ENCODE measurements around the gene BLVRB.
"Not testable (repeated sequence)": the region's sequence is repeated elsewhere in the genome, so short reads cannot be mapped to it uniquely, and the experiment has no call there.

Gene BLVRB

DNA sequence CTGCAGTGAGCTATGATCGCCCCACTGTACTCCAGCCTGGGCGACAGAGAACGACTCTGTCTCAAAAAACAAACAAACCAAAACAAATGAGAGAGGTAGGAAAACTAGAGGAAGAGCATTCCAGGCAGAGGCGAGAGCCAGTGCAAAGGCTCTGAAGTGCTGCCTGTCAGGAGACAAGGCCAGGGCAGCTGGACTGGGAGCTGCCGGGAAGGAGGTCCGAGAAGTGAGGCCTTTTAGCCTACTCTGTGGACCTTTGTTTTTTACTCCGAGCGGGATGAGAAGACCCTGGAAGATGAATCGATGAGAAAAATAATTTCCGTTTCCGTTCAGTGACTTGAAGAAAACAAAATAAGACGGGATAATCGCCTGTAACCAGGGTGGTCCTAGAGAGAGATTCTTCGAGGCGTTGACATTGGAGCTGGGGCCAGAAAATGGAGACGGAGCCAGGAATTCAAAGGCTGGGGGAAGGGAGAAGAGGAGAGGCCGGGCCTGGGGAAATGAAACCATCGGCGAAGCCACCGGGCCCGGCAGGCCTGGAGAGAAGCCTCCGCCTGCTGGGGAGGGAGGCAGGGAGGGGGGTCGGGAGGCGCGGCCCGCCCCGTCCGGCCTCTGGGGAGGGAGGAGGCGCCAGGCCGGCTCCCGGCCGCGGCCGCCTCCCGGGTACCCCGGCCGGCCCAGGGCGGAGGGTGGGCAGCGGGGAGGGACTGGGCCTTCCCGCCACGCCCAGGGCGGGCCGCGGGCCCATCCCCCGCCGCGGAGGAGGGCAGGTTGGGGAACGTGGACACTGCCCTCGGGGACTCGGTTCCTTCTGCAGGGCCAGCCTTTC, 31.9 kb downstream of the BLVRB start:
- in situ Hi-C loops (cut with HindIII; ENCODE audit: low sequenced_read_pairs): no loop called here
- H3K4me3 ChIP-seq (ENCODE audit: low read depth, low read length): peak overlapping the region; percentile 40
- peak; percentile 65 for DNase-seq (ENCODE audit: low read depth)
- TF ChIP-seq, protein P1, sequence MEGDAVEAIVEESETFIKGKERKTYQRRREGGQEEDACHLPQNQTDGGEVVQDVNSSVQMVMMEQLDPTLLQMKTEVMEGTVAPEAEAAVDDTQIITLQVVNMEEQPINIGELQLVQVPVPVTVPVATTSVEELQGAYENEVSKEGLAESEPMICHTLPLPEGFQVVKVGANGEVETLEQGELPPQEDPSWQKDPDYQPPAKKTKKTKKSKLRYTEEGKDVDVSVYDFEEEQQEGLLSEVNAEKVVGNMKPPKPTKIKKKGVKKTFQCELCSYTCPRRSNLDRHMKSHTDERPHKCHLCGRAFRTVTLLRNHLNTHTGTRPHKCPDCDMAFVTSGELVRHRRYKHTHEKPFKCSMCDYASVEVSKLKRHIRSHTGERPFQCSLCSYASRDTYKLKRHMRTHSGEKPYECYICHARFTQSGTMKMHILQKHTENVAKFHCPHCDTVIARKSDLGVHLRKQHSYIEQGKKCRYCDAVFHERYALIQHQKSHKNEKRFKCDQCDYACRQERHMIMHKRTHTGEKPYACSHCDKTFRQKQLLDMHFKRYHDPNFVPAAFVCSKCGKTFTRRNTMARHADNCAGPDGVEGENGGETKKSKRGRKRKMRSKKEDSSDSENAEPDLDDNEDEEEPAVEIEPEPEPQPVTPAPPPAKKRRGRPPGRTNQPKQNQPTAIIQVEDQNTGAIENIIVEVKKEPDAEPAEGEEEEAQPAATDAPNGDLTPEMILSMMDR (IDR thresholded peaks at IDR 0.05; ENCODE audit: low read depth, low read length, missing control alignments): no peak

DNA sequence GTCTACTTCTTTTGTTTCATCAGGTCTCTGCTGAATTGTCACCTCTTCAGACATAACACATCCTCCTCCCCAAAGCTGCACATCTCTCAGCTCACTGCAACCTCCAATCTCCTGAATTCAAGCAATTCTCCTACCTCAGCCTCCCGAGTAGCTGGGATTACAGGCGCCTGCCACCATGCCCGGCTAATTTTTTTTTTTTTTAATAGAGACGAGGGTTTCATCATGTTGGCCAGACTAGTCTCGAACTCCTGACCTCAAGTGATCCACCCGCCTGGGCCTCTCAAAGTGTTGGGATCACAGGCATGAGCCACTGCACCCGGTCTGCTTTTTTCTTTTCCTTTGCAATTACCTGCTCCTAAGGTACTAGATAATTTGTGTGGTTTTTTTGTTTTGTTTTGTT, 32.8 kb downstream of the BLVRB start:
- in situ Hi-C loops (cut with HindIII; ENCODE audit: low sequenced_read_pairs); DNase-seq (ENCODE audit: low read depth): not testable (repeated sequence)
- peak overlapping the region; percentile 40 for H3K4me3 ChIP-seq (ENCODE audit: low read depth, low read length)

DNA sequence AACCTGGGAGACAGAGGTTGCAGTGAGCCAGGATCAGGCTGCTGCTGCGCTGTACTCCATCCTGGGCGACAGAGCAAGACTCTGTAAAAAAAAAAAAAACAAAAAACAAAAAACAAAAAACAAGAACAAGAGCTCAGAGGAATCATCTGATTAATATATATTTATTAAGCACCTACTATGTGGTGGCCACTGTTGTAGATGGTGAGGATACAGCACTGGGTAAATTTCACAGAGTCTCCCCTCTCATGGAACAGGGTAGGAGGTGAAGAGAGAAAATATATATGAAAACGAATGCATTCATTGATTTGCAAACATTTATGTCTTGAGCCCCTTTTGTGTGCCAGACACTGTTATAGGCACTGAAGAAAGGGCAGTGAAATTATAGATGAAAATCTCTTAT, 33.8 kb downstream of the BLVRB start:
- in situ Hi-C loops (cut with HindIII; ENCODE audit: low sequenced_read_pairs): no loop called here
- no peak for DNase-seq (ENCODE audit: low read depth)
- TF ChIP-seq, protein P1 (IDR thresholded peaks at IDR 0.05; ENCODE audit: low read depth, low read length, missing control alignments): no peak
- no peak overlapping the region for H3K4me3 ChIP-seq (ENCODE audit: low read depth, low read length)

DNA sequence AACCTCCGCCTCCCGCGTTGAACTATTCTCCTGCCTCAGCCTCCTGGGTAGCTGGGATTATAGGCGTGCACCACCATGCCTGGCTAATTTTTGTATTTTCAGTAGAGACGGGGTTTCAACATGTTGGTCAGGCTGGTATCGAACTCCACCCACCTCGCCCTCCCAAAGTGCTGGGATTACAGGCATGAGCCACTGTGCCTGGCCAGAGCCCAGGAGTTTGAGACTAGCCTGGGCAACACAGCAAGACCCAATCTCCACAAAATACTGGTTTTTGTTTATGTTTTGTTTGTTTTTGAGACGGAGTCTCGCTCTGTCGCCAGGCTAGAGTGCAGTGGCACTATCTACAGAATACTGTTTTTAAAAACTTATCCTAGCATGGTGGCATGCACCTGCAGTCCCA, 35.3 kb downstream of the BLVRB start:
- in situ Hi-C loops (cut with HindIII; ENCODE audit: low sequenced_read_pairs); H3K4me3 ChIP-seq (ENCODE audit: low read depth, low read length); DNase-seq (ENCODE audit: low read depth): not testable (repeated sequence)

DNA sequence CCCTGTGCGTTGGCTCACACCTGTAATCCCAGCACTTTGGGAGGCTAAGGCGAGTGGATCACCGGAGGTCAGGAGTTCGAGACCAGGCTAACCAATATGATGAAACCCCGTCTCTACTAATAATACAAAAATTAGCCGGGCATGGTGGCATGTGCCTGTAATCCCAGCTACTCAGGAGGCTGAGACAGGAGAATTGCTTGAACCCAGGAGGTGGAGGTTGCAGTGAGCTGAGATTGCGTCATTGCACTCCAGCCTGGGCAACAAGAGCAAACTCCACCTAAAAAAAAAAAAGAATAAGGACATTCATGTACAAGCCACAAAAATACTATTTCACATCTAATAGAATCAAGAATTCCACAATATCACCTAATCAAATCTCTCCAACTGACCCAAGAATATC, 37.3 kb downstream of the BLVRB start:
- H3K4me3 ChIP-seq (ENCODE audit: low read depth, low read length); in situ Hi-C loops (cut with HindIII; ENCODE audit: low sequenced_read_pairs); DNase-seq (ENCODE audit: low read depth): not testable (repeated sequence)

DNA sequence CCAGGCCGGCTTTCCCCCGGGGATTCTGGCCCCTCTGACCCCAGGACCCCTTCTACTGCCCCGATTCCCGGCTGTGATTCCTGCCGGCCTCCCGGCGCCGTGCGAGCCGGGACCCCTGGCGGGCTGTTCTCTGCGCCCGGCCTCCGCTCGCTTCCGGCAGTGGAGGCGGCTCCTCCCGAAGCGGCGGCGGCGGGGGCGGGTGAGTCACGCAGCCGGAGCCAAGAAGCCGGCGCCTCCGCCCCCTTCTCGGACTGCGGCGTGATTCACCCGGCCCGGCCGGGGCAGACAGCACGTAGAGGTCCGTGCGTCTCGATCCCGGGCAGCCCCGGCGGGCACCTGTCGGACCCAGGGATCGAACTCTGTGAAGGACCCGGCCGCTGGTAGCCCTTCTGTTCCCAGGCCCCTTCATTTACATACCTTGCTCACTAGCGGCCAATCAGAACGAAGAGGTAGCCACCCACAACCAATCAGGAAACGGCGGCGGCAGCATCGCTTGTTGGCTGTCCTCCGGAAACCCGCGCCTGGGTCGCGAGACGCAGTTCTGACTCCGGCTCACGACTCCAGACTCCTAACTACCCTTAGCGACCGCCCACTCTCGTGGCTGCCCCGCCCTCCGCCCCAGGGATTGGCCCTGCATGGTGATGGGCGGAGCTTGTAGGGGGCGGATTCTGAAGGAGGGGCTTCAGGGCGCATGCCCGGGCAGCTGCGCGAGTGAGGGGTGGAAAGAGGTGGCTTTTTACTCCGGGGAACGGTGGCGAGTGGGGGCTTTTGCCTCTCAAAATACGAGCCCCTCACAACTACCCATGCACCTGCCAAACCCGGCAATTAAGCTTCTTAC, 39.9 kb downstream of the BLVRB start, which contains the start of gene SERTAD1:
Gene SERTAD1, minus strand, starts transcription at position 543 of the 838 bp plus-strand sequence. CDS start 2,446 bp downstream, outside the sequence.
- peak; percentile 98 for DNase-seq (ENCODE audit: low read depth)
- peak within 1 kb of the TSS; percentile 89 for H3K4me3 ChIP-seq (ENCODE audit: low read depth, low read length)
- in situ Hi-C loops (cut with HindIII; ENCODE audit: low sequenced_read_pairs): no loop called here
- TF ChIP-seq, protein P1 (IDR thresholded peaks at IDR 0.05; ENCODE audit: low read depth, low read length, missing control alignments): peak; percentile 66

DNA sequence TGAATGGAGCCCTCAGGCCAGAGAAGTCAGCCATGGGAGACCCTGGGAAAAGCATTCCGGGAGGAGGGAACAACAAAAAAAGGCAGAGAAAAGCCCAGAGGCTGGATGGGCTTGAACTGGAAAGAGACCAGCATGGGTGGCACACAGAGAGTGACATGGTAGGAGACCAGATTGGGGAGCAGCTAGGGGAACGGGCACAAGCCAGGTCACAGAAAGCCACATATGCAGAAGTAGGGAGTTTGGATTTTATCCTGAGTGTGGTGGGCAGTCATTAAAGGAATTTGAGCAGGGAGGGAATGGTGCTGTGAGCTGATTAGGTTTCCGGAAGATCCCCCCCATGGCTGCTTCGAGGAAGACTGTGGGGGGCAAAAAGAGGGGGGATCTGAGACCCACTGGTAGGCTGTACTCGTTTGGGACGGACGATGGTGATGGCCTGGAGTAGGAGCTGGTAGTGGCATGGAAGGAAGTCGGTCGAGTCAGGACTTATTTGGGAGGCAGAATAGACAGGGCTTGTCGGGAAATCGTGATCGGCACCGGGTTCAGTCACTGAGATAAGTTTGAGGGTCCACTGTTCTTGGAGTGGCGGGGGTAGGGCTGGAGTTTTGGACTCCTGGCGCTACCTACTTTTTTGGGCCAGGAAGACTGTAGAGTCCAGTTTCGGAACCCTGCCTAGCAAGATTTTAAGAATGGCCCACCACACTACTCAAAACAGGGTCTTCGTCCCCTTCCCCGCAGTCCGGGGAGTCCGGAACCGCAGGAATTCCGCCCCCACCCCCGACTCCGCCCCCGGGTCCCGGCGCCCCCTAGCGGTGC, 40.7 kb downstream of the BLVRB start:
- in situ Hi-C loops (cut with HindIII; ENCODE audit: low sequenced_read_pairs): no loop called here
- DNase-seq (ENCODE audit: low read depth): no peak
- TF ChIP-seq, protein P1 (IDR thresholded peaks at IDR 0.05; ENCODE audit: low read depth, low read length, missing control alignments): no peak
- H3K4me3 ChIP-seq (ENCODE audit: low read depth, low read length): peak overlapping the region; percentile 89

Measured in astrocyte of the cerebellum (primary cell).